ENCODE data around the gene PCOLCE2.

DNA sequence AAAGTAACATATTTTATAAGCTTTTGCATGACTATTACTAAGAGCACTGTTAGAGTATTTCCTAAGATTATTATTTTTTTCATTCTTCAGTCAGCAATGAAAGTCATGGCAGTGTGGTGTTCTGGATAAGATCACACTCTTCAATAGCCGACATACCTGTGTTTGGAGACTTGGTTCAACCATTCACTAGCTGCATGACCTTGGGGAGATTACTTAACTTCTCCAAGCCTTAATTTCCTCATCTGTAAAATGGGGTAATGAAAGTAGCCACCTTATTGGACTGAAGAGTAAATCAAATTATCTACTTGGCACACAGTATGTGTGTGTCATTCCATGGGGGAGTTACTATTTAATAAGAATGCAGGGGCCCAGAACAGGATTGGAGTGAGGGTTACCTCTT, 24.5 kb upstream of the PCOLCE2 start:
- TF ChIP-seq, protein P1, sequence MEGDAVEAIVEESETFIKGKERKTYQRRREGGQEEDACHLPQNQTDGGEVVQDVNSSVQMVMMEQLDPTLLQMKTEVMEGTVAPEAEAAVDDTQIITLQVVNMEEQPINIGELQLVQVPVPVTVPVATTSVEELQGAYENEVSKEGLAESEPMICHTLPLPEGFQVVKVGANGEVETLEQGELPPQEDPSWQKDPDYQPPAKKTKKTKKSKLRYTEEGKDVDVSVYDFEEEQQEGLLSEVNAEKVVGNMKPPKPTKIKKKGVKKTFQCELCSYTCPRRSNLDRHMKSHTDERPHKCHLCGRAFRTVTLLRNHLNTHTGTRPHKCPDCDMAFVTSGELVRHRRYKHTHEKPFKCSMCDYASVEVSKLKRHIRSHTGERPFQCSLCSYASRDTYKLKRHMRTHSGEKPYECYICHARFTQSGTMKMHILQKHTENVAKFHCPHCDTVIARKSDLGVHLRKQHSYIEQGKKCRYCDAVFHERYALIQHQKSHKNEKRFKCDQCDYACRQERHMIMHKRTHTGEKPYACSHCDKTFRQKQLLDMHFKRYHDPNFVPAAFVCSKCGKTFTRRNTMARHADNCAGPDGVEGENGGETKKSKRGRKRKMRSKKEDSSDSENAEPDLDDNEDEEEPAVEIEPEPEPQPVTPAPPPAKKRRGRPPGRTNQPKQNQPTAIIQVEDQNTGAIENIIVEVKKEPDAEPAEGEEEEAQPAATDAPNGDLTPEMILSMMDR (IDR thresholded peaks at IDR 0.05; ENCODE audit: extremely low read depth in 1 of 2, insufficient read depth in 1 of 2, low read depth in 1 of 2, low read length in 2 of 2): no peak
- TF ChIP-seq POLR2A (IDR thresholded peaks at IDR 0.05; ENCODE audit: low read depth, low read length) (no peak), JUN (IDR thresholded peaks at IDR 0.05; ENCODE audit: borderline replicate concordance, insufficient read depth, insufficient read length, low read depth) (no peak), POLR2AphosphoS5 (IDR thresholded peaks at IDR 0.05; ENCODE audit: insufficient read depth, low read depth, low read length) (no peak), EZH2 (IDR thresholded peaks at IDR 0.05; ENCODE audit: borderline replicate concordance, low read depth, low read length, severe bottlenecking) (no peak), FOS (IDR thresholded peaks at IDR 0.05; ENCODE audit: borderline replicate concordance, insufficient read depth, low read length) (no peak)
- TF ChIP-seq, protein P2, sequence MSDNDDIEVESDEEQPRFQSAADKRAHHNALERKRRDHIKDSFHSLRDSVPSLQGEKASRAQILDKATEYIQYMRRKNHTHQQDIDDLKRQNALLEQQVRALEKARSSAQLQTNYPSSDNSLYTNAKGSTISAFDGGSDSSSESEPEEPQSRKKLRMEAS (IDR thresholded peaks at IDR 0.05; ENCODE audit: insufficient read depth, insufficient read length): no peak

Measured in endothelial cell of umbilical vein (primary cell).